SIG-M5 (cell line): Measurements from ENCODE around the gene CD274.
"Not testable (repeated sequence)": the region's sequence is repeated elsewhere in the genome, so short reads cannot be mapped to it uniquely, and the experiment has no call there.

Experiments used
- DNase-seq: peaks from one replicate; lab custom pipeline; 2025; lab: John Stamatoyannopoulos, UW

Gene CD274

GRCh38 chr9:5450359-5451091, at the start of gene CD274:
TSS of gene CD274 (plus strand) at chr9:5450542. CDS start at chr9:5456114, 5,572 bp downstream.
- DNase-seq = no peak

GRCh38 chr9:5402217-5402616, 48.1 kb upstream of the CD274 start:
- DNase-seq = no peak

- DNase-seq = no peak
These were observed 41.7 kb upstream of the CD274 start for GRCh38 chr9:5408596-5408995.

- DNase-seq = no peak
These were observed 33.4 kb upstream of the CD274 start for GRCh38 chr9:5416953-5417352.

GRCh38 chr9:5418481-5418880, 31.9 kb upstream of the CD274 start:
- no peak for DNase-seq

- DNase-seq = no peak
These were observed 30.4 kb upstream of the CD274 start for GRCh38 chr9:5419987-5420386.

- DNase-seq = no peak
These were observed 29.2 kb upstream of the CD274 start for GRCh38 chr9:5421163-5421562.

GRCh38 chr9:5422276-5422675, 28.1 kb upstream of the CD274 start:
- no peak for DNase-seq

- DNase-seq = no peak
These were observed 25.2 kb upstream of the CD274 start for GRCh38 chr9:5425006-5425628.

- no peak for DNase-seq
These were observed 23.3 kb upstream of the CD274 start for GRCh38 chr9:5427005-5427404.

- no peak for DNase-seq
These were observed 22.2 kb upstream of the CD274 start for GRCh38 chr9:5428172-5428571.

GRCh38 chr9:5428794-5429528, 21.4 kb upstream of the CD274 start:
- DNase-seq = no peak

- DNase-seq = no peak
These were observed 20.3 kb upstream of the CD274 start for GRCh38 chr9:5429873-5430564.

- DNase-seq = no peak
These were observed 19.4 kb upstream of the CD274 start for GRCh38 chr9:5430912-5431311.

- DNase-seq = not testable (repeated sequence)
These were observed 17.5 kb upstream of the CD274 start for GRCh38 chr9:5432890-5433289.

GRCh38 chr9:5433328-5433727, 17.0 kb upstream of the CD274 start:
- DNase-seq = not testable (repeated sequence)

GRCh38 chr9:5433841-5434810, 16.2 kb upstream of the CD274 start:
- DNase-seq = not testable (repeated sequence)

GRCh38 chr9:5435912-5436311, 14.4 kb upstream of the CD274 start:
- no peak for DNase-seq

- no peak for DNase-seq
These were observed 13.9 kb upstream of the CD274 start for GRCh38 chr9:5436441-5436840.

GRCh38 chr9:5437254-5438216, 12.8 kb upstream of the CD274 start, which contains the start of gene PLGRKT:
TSS of gene PLGRKT (minus strand) at chr9:5437925. CDS start at chr9:5431977, 5,948 bp downstream.
- peak; percentile 23 for DNase-seq
